LNCaP clone FGC (cell line): ENCODE results near the gene RARB.
A peak's percentile ranks its signal among the peaks of the same experiment; 100 is the strongest.

Source experiments
- DNase-seq: peaks from one replicate; pipeline ENCODE4 v3.0.0-alpha.2; 2011; ENCODE audit warnings: low read depth
- H3K4me3 ChIP-seq: 2 replicates; pipeline ENCODE4 v1.5.1; 2011; ENCODE audit warnings: mild to moderate bottlenecking, low read depth, low read length, control low read depth
- TF ChIP-seq, protein P1 (sequence below): IDR thresholded peaks from 2 replicates; pipeline ENCODE4 v1.5.1; 2012; ENCODE audit warnings: mild to moderate bottlenecking; ENCODE audit not compliant: control insufficient read depth, insufficient read depth; ENCODE audit errors: extremely low read depth

RARB gene

DNA sequence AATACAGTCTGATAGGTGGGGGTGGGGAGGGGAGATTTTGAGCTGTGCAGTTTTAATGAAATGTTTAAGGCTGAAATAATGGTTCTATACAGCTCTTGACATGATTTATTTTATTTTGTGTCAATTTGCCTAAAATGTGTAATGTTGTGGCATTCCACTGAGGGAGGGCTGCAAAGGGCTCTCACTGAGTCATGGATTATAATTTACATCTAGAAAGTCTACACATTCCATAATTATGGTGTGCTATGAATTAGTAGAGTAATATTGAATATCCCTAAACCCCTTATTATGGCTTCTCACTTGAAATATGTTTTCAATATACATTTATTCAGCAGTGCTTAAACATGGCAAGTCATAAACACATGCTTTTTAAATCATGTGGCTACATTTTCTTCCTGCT lies 103.9 kb downstream of the RARB start:
- no peak overlapping the region for H3K4me3 ChIP-seq
- TF ChIP-seq, protein P1, sequence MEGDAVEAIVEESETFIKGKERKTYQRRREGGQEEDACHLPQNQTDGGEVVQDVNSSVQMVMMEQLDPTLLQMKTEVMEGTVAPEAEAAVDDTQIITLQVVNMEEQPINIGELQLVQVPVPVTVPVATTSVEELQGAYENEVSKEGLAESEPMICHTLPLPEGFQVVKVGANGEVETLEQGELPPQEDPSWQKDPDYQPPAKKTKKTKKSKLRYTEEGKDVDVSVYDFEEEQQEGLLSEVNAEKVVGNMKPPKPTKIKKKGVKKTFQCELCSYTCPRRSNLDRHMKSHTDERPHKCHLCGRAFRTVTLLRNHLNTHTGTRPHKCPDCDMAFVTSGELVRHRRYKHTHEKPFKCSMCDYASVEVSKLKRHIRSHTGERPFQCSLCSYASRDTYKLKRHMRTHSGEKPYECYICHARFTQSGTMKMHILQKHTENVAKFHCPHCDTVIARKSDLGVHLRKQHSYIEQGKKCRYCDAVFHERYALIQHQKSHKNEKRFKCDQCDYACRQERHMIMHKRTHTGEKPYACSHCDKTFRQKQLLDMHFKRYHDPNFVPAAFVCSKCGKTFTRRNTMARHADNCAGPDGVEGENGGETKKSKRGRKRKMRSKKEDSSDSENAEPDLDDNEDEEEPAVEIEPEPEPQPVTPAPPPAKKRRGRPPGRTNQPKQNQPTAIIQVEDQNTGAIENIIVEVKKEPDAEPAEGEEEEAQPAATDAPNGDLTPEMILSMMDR = no peak
- no peak for DNase-seq

DNA sequence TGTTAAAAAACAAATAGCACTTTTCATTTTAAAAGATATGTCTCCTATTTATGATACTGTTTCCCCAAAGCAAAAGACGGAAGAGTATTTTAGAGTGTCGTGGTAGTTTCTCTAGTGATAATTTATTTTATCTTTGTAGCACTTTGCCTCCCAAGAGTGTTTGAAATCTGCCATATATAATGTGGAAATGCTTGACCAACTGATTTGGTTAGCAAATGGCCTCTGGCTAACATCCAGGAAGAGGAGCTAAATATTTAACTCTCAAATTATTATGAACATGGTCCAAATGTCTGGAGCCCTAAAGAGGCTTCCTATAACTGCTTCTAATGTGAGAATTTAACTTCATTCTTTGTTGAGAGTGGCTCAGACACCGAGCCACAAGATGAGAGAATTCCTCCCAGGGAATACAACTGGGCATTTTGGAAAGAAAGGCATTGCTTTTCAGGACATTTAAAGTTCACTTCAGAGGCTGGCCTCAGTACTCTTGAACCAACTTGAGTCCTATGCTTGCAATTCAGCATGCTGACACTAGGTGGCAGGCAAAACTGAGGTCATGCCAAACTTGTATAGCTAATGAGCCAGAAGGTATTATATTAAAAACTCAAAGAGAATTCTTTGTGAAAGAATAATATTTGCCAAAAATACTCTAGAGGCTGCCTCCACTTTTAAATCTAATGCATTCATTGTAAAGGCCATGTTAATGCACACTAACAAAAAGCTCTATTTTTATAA lies 104.5 kb downstream of the RARB start:
- no peak for DNase-seq
- TF ChIP-seq, protein P1 = peak; percentile 43
- H3K4me3 ChIP-seq = no peak overlapping the region

DNA sequence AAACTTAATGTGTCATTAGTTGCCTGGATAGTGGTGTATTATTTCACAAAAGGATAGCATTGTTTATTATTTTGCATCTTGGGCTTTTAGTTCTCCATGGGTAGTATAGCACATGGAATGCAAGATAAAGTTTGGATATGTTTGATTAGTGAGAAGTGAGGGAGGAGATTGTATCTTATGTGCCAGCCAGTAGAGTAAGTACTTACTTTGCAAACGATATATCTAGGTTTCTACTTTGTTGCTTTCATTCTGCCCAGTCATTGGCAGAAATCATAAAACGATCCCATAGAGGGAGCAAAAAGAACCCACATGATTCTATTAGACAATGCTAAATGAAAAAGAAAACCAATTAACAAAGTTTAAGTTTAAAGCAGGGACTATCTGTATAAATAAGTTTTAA lies 105.3 kb downstream of the RARB start:
- no peak for DNase-seq
- TF ChIP-seq, protein P1 = no peak
- H3K4me3 ChIP-seq = no peak overlapping the region

DNA sequence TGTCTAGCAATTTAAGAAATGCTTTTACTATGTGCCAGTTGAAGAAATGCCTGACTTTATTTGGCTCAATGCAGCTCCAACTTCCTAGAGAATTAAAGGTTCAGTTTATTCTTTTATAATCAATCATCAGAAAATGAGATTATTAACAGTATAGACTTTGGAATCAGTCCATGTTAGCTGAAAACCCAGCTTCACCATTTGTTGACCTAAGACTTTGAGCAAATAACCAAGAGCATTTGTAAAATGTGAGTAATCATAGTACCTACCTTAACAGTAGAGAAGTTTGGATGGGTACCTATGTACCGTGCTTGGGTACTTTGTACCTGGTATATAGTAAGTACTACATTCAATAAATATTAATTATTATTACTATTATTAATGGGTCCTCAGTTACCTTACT lies 105.9 kb downstream of the RARB start:
- DNase-seq = peak; percentile 58
- TF ChIP-seq, protein P1 = no peak
- H3K4me3 ChIP-seq = no peak overlapping the region

DNA sequence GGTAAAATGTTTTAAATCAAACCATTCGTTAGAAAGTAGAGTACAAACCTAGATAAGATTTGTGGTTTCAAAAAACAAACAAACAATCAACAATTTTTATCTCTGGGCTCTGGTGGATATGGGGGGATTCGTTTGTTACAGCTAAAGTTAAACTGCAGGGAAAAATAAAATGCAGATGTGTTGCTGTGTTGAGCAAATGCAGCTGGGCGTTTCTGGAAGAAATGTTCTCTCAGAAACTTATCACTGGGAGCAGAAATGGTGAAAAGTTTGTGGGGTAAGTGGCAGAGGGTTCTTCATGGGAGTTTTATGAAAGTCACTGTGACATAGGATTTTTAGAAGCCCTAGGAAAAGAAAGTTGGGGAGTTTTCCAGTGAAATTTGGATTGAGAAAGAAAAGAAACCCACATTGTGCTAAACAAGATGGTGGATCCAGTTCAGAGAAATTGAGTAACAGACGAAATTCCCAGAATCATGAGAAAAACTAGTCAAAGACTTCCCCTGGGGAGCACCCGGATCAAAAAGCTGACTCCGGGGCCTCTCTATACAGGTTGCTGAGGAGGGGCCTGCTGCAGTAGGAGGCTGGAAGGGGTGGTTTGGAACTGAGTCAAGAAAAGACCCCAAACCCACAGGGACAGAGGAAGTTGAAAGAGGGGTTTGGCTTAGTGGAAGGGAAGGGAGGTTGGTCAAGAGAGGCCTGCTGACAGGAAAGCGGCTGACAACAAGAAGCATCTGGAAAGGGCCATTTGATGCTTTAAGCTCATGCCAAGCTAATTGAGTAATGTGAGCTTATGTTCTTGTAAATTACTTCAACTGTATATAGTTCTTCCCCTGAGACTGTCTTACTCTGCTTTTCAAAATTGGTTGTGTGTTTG lies 108.7 kb downstream of the RARB start:
- DNase-seq = no peak
- no peak overlapping the region for H3K4me3 ChIP-seq
- TF ChIP-seq, protein P1 = no peak

DNA sequence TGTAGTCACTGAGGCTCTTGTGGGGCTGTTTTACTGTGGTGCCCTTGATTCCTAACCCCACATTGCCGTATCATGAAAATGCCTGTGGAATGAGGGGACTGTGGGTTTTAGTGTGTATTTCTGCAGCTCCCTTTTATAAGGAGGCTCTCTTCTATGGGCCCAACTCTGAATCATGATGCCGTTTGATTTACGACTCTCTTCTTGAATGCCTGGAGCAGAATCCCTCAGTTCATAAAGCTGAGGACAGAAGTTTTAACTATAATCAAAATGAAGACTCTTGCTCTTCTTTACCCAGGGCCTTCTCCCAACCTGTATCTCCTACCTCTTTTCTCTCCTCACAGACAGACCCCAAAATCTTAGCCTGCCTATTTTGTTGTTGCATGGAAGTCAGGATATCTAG lies 109.5 kb downstream of the RARB start:
- DNase-seq = no peak
- H3K4me3 ChIP-seq = no peak overlapping the region
- TF ChIP-seq, protein P1 = no peak

DNA sequence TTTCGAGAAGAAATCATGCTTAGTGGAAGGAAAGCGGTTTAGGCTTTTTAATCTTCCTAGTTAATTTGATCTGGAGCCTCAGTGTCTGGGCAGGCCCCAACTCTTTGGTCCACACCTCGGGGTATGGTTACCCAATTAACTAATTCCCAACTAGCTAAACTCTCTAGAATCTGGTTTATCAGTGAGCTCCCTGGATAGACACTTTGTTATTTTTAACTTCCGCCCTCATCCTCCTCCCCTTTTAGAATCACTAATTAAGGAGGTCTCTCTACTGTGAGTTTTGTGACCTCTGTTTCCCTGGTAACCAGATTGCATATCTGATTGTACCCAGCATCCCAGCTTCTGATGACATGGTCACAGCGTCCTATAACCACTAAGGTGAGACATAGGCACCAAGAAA lies 112.2 kb downstream of the RARB start:
- TF ChIP-seq, protein P1 = no peak
- no peak overlapping the region for H3K4me3 ChIP-seq
- DNase-seq = no peak
